Activated T-cell treated with anti-CD3 and anti-CD28 coated beads for 4 hours (primary cell): ENCODE data around the gene MAPK6.
A peak's percentile ranks its signal among the peaks of the same experiment; 100 is the strongest.

Source experiments
- DNase-seq: peaks from one replicate; pipeline ENCODE4 v3.0.0-alpha.2; 2020

MAPK6 gene

DNA sequence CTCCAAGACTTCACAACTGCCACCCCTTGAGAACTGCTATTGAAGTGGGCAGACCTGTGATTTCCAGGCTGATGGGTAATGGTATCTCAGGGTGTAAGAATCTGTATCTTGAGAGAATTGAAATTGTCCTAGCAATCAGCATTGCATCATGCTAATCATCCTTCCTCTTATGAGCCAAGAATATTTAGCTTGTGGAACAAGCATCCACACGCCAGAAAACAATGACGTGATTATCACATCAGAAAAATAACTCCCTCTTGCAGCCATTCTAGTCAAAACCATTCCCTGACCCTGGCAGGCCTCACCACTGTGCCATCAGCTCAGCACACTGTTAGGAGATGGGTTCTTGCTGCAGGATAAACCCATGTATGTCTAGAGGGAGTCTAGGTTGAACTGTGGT lies 86.8 kb downstream of the MAPK6 start:
- no peak for DNase-seq

DNA sequence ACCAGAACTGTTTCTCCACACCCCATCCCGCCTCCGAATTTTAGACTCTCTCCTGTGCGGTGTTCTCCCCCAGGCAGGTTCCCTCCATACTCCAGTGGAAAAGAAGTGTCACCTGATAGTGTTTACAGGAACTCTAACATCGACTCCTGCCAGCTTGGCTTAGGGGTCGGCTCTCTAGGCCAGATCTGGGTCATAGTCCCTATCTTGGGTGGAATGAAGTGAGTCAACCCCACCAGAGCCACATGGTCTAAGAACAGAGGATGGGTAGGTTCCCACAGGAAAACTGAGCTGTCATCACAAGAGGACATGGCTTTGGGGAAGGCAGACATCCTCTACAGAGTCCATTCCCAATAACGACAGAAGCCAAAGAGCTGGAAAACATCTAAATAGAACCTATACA lies 87.6 kb downstream of the MAPK6 start:
- DNase-seq: no peak

DNA sequence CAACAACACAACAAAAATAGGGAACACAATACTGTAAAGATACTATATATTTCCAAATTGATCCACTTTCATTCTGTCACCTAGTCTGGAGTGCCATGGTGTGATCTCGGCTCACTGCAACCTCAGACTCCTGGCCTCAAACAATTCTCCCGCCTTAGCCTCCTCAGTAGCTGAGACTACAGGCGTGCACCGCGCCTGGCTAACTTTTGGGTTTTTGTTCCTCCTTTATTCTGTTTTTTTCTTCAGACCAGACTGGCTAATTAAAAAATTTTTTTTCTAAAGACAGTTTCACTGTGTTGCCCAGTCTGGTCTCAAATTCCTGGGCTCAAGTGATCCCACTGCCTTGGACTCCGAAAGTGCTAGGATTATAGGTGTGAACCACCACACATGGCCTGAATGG lies 88.2 kb downstream of the MAPK6 start:
- no peak for DNase-seq

DNA sequence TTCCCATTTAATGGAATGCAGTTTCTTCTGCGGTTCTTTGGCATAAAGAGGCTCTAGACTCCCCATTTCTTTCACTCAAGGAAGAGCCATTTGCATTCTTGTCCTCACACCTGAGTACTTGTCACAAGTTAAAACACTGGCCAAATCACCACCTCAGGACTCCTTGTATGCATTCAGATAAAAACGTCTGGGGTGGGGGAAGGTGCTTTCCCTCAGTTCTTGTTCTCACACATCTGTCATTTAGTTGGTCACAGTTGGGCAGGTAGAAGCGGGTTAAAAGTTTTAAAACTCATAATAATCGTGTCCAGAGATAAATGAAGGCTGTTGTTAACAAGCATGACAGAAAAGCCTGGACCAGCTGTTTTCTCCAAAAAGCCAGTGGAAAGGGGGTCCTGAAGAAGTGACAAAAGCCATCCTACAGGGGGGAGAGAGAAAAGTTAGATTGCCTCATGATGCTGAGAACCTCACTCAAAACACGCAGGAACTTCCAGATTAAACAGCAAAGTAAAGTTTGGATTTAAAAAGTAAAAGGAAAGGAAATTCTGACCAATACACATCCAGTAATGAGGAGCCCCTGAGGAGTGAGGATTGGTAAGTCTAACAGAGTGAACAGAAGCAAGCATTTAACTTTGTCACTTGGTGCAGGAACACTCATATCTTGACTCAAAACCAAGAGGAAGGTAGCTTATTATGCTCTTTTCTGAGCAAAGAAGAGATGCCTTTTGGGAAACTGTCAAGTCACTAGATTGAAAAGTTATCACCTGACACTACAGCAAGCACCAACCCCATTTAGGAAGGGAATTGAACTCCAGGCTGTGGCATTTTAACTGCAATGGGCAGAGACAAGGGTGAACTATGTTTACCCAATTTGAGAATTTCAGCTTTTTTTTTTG lies 90.8 kb downstream of the MAPK6 start:
- DNase-seq: no peak

DNA sequence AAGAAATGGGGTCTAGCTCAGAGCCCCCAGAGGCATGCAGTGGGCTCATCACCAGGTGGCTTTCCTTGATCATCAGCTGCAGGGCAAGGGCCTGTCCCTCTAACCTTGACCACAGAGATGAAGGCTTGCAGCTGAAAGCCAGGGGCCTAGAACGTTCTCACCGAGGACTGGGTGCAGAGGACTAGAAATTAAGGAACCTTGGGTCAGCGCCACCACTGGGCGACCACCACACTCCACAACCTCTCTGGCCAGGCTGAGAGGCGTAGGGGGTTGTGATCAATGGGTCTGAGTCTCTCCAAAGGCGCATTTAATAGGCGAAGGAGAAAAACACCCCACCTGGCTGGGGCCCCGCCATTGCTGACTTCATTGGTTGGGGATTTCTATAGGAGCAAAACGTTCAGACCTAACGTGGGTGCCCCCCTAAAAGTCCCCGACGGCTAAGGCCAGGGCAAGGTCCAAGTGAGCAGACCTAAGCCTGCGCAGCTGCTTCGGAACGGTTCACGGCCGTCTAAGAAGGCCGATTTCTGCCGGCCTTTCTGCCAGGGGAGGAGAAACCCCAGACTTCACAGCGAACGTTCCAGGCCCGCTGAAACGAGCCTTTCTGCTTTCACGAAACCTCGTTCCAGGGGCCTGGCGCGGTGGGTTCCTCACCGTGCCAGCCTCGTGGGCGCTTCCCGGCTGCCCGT lies 92.6 kb downstream of the MAPK6 start:
- DNase-seq: no peak

DNA sequence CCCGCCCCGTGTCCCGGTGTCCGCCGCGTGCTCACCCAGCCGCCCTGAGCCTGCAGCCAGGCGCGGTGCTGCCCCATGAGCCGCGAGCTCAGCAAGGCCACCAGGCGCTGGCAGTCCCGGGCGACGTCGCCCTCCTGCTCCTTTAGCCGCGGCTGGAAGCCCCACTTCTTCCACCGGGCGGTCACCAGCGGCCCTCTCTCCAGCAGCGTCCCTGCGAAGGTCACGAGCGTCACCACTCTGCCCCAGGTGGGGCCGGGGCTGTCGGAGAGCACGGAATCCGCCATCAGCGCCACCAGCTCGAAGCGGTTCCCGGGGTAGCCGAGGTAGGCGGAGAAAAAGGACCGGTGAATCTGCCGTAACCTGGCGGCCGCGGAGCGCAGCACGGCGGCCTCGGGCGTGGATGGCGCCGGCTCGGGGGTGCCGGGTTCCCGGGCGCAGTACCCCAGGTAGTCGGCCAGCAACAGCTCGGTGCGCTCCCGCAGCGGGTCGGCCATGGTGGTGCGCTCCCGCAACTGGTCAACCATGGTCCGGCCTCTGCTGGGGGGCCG lies 93.3 kb downstream of the MAPK6 start:
- peak; percentile 15 for DNase-seq

DNA sequence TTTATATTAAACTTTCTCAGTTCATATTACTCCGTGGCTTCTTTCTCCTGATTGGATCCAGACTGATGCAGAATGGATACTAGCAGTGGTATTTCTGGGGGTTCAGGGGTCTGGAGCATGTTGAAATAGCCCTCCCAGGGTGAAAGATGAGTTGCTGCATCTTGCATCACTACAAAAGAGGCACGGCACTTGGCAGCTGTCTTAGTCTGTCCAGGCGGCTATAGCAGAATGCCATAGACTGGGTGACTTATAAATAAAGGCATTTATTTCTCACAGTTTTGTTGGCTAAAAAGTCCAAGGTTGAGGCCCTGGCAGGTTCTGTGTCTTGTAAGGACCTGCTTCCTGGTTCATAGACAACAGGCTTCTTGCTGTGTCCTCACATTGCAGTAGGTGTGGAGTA lies 94.2 kb downstream of the MAPK6 start:
- no peak for DNase-seq

DNA sequence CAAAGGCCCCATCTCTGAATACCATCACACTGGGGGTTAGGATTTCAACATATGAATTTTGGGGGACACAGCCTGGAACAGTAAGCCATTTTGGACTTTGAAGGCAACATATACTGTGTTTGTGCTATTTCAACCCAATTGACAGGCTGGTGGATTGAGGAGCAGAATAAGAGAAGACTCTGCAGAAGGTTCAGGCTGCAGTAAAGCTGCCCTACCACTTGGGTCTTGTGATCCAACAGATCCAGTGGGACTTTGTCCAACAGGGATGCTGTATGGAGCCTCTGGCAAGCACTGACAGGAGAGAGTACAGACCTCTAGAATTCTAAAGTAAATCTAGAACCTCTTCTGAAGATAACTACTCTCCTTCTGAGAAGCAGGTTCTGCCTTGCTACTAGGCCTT lies 94.7 kb downstream of the MAPK6 start:
- DNase-seq: no peak

DNA sequence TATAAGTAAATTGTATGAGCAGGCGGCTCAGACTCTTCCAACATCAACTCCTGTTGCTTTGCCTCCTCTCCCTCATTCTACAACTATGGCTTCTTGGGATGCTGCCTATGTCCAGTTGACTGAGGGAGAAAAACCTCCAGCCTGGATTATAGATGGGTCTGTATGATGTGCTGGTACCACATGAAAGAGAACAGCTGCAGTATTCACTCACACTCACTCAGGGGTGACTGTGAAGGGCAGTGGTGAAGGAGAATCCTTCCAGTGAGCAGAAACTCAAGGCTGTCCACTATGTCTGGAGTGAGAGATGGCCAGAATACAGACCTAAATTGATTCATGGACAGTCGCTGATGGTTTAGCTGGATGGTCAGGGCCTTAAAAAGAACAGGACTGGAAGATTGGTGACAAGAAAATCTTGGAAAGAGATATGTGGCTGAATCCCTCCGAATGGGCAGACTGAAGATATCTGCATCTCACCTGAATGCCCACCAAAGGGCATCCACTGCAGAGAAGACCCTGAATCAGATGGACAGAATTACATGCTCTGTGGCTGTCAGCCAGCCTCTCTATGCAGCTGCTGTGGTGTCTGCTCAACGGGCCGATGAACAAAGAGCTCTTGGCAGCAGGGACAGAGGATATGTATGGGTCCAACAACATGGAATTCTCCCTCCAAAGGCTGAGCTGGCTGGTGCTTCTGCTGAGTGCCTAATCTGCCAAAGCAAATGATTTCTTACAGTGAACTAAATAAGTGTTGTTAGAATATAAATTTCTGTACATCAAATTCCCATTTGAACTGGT lies 95.4 kb downstream of the MAPK6 start:
- DNase-seq: no peak

DNA sequence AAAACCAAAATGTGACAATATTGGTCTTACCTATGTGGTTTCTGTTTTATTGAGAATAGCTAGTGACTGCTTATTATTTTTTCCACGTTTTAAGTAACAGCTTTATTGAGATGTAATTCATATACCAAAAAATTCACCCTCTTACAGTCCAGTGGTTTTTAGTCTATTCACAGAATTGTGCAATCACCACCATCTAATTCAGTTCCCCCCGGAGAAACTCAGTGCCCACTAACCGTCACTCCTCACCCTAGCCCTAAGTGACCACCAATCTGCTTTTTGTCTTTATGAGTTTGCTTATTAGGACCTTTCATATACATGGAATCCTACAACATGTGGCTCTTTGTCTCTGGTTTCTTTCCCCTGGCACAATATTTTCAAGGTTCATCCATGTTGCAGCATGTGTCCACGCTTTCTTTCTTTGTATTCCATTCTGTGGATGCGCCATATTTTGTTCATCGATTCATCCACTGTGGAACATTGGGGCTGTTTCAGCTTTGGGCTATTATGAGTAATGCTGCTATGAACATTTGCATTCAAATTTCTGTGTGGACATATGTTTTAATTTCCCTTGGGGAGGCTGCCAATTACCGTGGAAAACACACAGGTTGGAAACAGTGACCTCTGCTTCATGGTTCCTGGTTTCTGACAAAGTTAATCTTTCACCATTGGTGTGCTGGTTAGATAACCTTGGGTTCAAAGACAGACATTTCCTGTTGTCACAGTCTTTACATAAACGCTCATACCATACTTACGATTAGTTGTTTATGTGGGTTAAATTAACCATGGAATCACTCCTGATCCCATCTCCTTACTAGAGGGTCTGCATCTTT lies 96.8 kb downstream of the MAPK6 start:
- DNase-seq: no peak
